Limb (tissue), 2 donors: ENCODE results near the gene RNU5B-1.
A peak's percentile ranks its signal among the peaks of the same experiment; 100 is the strongest.

Experiments
- DNase-seq, 2 donors: peaks; one replicate each; pipeline ENCODE4 v3.0.0-alpha.2; 2016; ENCODE audit errors: extremely low spot score in 2 of 2

RNU5B-1 gene

DNA sequence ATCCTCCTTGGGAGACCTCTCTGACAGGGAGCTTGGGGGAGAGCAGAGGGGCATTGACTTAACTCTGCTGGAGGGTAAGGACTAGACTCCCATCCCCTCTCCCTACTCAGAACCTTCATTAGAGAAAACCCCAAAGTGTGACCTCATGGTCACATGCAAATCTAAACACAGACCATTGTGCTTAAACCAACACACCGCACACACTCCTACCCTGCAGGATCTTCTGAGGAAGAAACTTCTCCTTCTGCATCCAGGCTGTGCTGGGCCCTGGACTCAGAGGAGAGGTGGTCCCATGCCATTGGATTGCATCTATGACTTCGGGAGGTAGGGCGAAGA, 17.0 kb upstream of the RNU5B-1 start:
- no peak for DNase-seq

DNA sequence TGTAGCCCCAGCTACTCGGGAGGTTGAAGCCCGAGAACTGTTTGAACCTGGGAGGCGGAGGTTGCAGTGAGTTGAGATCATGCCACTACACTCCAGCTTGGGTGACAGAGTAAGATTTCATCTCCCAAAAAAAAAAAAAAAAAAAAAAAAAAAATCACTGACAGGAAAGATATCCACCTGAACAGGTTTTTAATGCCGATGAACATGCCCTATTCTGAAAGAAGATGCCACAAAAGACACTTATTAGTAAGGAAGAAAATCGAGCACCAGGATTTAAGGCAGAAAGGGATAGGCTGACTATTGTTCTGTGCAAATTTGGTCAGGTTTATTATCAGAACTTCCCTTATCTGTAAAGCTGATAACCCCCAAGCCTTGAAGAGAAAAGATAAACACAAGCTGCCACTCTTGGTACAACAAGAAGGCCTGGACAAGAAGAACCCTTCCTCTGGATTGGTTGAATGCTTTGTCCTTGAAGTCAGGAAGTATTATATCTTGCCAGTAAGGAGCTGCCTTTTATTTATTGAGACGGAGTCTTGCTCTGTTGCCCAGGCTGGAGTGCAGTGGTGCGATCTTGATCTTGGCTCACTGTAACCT, 15.1 kb upstream of the RNU5B-1 start:
- no peak for DNase-seq

DNA sequence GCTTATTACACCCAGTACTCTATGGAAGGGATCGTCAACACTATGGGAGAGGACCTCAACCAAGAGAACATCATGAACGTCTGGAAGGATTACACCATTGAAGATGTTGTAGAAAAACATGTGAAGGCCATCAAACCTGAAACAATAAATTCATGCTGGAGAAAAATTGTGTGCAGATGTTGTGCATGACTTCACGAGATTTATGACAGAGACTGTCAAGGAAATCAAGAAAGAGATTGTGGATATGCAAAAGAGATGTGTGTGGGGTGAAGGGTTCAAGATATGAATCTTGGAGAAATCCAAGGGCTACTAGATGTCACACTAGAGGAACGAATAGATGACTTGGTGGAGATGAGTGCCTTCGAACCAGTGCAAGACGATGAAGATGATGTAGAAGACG, 14.2 kb upstream of the RNU5B-1 start:
- no peak for DNase-seq

DNA sequence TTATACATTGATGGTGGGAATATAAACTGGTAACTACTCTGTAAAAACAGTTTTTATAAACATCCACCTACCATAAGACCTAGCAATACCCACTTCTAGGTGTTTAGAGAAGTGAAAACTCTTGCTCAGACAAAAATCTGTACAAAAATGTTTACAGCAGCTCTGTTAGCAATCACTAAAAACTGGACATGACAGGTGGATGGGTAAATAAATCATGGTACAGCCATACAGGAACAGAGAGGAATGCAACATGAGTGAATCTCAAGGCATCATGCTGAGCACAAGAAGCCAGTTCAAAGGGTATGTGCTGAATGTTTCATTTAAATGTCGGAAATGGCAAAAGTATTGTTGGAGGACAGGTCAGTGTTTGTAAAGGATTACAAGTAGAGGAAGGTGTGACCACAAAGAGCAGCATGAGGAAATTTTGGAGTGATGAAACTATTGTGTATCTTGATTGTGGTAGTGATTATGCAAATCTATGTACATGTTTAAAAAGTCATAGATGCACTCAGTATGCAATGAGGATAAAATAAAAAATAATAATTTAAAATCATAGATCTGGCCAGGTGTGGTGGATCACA, 11.4 kb upstream of the RNU5B-1 start:
- DNase-seq, result no peak

DNA sequence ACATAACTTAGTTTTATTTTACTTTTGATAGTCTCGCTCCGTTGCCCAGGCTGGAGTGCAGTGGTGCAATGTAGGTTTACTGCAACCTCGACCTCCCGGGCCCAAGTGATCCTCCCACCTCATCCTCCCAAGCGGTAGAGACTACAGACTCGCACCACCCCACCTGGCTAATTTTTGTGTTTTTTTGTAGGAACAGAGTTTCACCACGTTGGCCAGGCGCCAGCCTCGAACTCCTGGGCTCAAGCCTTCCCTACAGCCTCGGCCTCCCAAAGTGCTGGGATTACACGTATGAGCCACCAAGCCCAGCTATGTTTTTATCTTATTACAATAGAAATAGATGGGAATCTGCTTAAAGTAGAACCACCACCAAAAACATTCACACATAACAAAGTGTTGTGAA, 5.7 kb upstream of the RNU5B-1 start:
- DNase-seq, result no peak

DNA sequence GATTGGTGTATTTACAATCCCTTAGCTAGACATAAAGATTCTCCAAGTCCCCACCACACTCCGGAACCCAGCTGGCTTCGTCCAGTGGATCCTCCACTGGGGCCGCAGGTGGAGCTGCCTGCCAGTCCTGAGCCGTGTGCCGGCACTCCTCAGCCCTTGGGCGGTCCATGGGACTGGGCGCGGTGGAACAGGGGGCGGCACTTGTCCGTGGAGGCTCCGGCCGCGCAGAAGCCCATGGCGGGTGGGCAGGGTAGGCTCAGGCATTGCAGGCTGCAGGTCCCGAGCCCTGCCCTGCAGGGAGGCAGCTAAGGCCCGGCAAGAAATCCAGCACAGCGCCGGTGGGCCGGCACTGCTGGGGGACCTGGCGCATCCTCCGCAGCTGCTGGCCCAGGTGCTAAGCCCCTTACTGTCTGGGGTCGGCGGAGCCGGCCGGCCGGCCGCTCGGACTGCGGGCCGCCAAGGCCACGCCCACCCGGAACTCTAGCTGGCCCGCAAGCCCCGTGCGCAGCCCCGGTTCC, 3.5 kb upstream of the RNU5B-1 start:
- no peak for DNase-seq

DNA sequence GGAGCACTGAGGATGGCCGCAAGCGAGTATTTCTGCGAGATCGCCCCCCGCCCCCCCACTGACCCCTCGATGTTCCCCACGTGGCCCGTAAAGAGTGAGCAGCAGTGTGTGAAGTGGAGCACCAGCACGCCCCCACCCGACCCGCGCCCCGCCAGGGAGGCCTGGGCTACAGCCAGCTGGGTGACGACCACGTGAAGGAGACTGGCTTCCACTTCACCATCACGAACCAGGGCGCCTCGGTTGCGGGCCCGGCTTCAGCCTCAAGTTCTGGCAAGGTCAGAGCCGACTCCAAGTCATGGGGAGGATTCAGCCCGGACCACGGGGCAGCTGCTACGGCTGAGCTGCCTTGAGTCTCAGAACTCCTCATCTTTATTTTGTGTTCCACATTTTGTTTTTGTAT, 2.4 kb upstream of the RNU5B-1 start:
- no peak for DNase-seq

DNA sequence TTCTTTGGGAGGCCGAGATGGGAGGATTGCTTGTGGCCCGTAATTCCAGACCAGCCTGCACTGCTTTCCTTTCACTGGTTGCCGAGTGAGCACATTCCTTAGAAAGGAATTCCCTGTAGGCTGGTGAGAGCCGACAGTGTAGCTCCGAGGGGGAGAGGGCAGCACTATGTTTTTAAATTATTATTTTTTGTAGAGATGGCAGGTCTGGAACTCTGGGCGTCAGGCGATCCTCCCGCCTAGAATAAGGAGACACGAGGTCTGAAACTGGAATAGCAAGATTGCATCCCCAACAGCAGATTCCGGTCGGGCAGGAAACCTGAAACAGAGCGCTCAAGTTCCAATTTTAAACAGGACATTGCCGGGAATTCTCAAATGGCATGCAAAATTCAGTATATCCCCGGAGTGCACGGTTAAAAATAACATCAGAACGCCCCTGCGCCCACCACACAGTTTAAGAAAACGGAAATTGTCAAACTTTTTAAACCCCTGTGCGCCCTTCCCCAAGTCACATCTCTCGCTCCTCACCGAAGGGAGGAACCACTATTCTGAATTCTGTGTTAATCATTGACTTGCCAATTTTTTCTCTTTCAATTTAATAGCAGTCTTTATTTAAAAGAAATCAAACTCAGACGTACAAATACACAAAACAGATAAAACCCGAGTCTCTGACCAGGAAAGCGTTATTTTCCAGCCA, 643 bp upstream of the RNU5B-1 start:
- peak; percentile 72 to 82 for DNase-seq

DNA sequence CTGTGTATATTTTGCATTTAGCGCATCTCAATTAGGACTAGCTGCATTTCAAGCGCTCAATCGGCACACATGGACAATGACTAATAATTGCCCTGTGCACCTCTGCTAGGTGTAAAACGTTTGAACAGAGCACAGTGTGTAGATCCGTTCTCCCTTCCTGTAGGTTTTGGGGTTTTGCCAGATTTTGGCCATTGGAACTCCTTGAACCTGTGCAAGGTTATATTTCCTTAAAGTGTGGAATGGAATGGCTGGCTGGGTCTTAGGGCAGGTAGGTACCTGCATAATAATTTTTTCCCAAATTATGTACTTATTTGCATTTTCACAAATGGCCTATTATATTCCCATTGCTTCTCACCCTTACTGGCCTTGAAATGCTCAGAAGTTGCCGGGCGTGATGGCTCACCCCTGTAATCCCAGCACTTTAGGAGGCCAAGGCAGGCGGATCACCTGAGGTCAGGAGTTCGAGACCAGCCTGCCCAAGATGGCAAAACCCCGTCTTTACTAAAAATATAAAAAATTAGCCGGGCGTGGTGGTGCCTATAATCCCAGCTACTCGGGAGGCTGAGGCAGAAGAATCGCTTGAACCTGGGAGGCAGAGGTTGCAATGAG, 777 bp downstream of the RNU5B-1 start:
- no peak for DNase-seq

DNA sequence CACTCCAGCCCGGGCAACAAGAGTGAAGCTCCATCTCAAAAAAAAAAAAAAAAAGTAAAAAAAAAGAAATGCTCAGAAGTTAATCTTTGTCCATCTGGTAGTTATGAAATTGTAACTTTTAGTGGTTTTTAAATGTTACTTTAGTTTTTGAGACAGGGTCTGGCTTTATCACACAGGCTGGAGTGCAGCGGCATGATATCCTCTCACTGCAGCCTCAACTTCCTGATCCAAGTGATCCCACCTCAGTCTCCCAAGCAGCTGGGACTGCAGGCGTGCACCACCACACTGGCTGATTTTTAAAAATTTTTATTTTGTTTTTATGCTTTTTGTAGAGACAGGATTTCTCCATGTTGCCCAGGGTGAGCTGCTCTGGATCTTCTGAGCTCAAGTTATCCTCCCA, 1.3 kb downstream of the RNU5B-1 start:
- DNase-seq, result no peak

DNA sequence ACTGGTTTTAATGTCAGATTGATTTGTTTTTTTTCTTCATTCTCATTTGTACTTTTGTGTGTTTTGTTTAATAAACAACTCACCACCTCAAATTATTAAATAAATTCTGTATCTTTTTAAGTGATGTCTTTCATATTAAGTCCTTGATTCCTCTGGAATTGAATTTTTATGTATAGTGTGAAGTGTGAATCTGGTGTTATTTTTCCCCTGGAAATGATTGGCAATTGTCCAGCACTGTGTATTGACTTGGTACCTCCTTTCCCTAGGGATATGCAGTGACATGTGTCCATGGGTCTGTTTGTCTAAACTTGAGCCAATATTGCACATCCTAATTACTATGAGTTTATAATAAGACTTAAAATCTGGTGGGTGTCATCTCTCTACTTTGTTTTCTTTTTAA, 2.1 kb downstream of the RNU5B-1 start:
- DNase-seq, result no peak

DNA sequence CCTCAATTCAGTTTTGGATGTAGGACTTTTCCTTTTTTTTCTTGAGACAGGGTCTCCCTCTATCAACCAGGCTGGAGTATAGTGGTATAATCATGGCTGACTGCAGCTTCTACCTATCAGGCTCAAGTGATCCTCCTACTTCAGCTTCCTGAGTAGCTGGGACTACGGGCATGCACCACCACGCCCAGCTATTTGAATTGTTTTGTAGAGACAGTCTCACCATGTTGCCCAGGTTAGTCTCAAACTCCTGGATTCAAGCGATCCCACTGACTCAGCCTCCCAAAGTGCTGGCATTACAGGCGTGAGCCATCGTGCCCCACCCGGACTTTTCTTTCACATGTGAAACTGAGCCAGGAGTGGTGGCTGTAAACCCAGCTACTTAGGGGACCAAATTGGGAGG, 3.5 kb downstream of the RNU5B-1 start:
- no peak for DNase-seq

DNA sequence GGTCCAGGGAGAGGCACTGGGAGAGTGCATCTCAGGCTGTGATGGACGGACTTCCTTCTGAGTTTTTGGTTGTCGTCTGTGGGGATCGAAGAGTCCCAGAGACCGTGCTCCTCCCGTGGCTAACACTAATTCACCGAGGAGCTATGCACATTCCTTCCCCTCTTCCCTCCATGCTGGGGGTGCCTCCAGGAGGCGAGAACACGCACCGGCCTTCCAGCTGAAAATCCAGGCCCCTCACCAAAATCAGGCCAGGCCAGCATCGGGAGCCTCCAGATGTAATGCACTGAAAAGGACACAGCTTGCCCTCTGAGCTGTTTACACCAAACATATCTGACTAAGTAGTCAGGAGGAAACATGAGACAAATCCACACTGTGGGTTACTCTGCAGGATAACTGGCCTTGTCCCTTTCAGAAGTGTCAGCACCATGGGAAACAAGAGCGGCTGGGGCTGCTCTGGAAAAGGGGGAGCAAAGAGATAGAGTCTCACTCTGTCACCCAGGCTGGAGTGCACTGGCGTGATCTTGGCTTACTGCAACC, 5.5 kb downstream of the RNU5B-1 start:
- no peak for DNase-seq

DNA sequence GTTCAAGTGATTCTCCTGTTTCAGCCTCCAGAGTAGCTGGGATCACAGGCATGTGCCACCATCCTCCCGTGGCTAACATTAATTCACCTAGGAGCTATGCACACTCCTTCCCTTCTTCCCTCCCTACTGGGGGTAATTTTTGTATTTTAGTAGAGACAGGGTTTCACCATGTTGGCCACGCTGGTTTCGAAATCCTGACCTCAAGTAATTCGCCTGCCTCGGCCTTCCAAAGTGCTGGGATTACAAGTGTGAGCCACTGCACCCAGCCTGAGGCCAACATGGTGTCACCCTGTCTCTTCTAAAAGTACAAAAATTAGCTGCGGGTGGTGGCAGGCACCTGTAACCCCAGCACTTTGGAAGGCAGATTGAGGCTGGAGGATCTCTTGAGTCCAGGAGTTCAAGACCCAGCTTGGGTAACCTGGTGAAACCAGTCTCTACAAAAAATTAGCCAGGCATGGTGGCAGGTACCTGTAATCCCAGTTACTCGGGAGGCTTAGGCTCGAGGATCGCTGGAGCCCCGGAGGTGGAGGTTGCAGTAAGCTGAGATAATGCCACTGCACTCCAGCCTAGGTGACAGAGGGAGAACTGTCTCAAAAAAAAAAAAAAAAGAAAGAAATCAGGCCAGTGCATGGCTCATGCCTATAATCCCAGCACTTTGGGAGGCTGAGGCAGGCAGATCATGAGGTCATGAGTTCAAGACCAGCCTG, 6.1 kb downstream of the RNU5B-1 start:
- no peak for DNase-seq

DNA sequence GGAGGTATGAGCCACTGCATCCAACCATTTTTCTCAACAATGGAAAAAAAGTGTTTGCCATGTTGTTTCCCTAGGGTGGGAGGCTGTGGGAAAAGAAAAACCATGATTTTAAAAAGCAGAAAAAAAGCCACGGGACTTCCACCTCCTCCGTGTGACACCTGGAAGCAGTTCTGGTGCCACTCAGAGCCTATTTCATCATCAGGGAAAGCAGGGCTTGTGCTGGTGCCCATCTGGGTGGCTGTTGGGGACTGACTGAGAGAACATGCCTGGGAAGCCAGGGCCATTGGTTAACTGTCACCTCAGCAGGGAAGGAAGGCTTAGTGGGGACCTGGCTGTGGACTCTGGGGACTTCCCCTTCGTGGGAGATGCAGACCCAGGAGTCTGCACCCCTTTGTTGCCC, 7.3 kb downstream of the RNU5B-1 start:
- DNase-seq, result no peak

DNA sequence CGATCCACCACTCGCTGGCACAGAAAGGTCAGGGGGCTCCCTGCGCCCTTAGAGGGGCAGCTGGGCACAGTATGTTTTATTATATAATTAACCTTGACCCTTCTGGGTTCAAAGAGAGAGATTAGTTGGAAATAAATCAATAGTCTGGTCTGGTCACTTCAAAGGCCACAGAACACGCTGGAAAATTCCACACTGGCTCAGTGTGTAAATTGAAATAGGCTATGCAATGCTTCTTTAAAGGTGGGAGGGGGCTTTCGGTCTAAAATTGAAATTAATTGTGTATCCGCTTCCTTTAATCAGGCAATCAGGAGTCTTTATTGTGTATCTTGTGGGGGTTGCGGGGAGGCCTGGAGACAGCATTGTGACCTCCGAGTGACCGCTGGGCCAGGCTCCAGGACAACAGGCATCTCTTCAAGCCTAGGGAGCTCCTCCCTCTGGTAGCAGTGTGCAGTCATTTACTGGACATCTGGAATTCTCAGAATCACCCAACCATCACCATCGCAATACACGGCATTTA, 8.0 kb downstream of the RNU5B-1 start:
- DNase-seq, result no peak

DNA sequence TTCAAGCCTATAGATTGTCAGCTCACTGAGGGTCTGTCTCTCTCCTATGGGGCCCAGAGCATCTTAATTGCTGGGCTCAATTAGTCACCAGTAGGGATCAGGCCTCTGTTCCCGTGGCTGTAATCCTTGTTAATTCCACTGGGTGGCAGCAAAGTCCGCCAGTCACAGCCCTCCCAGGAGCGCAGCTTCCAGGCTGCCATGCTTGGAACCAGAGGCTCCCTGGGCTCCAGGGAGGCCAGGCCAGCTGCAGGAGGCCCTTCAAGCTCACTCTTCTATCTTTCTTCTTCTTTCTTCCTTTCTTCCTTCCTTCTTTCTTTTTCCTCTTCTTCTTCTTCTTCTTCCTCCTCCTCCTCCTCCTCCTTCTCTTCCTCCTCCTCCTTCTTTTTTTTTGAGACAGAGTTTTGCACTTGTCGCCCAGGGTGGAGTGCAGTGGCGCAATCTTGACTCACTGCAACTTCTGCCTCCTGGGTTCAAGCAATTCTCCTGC, 14.4 kb downstream of the RNU5B-1 start:
- DNase-seq, result peak; percentile 86 to 88

DNA sequence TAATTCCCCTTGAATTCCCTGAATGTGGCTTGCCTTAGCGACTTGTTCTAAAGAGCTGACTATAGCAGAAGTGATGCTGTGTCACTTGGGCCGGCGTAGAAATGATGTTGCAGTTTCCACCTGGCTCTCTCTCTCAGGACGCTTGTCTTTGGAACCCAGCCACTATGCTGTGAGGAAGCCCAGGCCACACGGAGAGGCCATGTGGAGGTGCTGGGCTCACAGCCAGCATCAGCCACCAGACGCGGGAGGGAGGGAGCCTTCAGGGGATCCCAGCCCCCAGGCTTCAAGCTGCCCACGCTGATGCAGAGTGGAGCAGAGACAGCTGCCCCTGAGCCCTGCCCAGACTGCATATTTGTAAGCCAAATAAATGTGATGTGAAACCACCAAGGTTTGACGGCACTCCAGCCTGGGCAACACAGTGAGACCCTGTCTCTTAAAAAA, 18.6 kb downstream of the RNU5B-1 start:
- peak; percentile 70 to 84 for DNase-seq

DNA sequence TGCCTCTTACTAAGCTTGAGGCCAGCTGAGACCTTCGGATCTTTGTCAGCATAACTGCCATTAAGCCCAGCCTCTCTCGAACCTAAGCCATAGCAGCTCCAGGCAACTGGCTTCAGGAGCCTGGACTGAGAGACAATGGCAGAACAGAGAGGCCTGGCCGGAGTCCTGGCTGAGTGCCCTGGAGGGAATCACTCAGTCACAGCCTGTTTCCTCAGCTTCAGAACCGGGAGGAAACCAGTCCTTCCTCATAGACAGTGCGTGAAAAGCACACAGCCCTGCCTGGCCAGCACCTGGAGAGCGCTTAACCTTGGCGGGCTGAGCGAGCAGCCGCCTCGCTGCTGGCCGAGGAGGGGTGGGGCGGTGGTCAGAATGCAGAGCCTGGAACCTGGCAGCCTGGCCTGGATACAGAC, 21.6 kb downstream of the RNU5B-1 start:
- DNase-seq, result peak in 1 of 2 donors; percentile 55

DNA sequence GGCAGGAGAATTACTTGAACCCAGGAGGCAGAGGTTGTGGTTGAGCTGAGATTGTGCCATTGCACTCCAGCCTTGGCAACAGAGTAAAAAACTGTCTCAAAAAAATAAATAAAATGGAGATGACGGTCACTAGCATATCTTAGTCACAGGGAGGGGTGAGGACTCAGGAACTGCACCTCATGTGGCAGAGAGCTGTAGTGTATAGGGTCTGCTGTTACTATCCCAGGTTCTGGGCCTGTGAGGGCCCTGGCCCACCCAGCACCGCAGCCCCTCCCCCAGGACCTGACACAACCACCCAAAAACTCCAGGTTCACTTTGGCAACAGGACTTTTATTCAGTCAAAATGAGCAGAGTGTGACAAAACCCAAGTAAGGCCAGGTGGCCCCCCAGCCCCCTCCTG, 22.3 kb downstream of the RNU5B-1 start:
- DNase-seq, result no peak

DNA sequence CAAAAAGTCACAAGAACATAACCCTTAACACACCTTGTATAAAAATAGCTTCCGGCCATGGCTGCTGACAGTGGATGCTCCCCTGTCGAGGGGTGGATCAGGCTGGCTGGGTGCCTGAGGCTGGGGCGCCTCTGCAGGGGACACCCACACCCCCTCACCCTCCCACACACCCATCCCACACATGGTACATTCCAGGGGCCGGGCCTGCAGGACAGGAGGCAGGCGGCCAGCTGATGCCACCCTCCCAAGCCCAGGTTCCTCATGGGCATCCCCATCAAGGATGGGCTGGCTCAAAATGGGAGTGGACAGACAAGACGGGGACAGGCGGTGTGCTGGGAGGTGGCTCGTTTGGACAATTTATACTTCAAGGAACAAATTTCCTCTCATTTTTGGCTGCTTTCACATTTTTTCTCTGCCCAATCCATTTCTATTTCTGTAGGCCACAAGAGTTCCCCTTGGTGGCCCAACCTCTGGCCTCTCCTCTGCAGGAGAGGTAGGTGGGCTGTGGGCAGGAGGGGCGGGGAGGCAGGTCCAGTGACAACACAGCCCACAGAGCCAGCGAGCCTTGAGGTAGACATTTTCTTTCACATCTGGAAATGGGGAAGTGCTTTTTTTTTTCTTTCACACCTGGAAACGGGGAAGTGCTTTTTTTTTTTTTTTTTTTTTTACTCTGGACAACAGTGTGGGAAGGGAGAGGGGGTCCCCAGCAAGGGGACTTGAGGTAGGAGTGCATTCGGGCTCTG, 23.3 kb downstream of the RNU5B-1 start:
- DNase-seq, result no peak
